ENCODE results near the gene PLD1.

GRCh38 chr3:171712171-171712938 is 97.9 kb downstream of the PLD1 start:
- TF ChIP-seq CTCF (IDR thresholded peaks at IDR 0.05) (no peak), POLR2AphosphoS5 (IDR thresholded peaks at IDR 0.05) (no peak)
